Smooth muscle cell of the brain vasculature (primary cell): ENCODE data around the gene C17orf75.

Source experiments
- DNase-seq: peaks from one replicate; pipeline ENCODE4 v3.0.0-alpha.2; 2012; ENCODE audit warnings: low read depth, low spot score

Gene C17orf75

DNA sequence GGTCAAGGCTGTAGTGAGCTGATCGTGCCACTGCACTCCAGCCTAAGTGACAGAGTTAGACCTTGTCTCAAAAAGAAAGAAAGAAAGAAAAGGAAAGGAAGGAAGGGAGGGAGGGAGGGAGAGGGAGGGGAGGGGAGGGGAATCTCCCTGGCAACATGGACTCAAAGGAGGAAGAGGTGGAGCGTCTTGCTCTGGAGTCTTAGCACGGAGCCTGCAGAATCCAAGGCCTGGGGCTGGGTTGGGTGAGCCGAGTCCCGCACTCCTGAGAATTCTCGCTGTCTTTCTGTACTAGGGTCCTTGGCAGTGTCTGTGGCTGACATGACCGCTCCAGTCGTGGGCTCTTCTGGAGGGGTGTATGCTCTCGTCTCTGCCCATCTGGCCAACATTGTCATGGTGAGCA, 36.9 kb downstream of the C17orf75 start:
- no peak for DNase-seq

DNA sequence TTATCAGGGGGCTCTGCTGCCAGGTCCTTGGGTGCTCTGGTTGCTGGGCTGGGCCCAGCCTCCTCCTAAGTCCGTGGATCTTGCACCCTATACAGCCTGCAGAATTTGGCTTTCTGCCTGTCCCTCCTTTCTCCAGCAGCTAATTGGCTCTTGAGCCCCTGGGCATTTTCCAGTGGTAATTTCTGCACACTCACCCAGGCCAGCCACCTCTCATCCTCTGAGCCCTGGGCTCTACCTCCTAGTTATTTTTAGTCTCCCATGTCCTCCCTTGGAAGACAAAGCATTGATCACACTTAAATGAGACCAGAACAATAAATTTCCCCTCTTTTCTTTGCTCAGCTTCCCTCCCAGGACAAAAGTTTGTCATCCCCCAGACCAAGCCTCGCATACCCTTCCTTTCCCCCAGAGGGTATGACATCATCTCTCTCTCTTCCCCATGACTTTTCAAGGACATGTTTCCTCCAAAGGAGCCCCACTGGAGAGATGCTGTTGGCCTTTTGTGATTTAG, 38.1 kb downstream of the C17orf75 start:
- no peak for DNase-seq

DNA sequence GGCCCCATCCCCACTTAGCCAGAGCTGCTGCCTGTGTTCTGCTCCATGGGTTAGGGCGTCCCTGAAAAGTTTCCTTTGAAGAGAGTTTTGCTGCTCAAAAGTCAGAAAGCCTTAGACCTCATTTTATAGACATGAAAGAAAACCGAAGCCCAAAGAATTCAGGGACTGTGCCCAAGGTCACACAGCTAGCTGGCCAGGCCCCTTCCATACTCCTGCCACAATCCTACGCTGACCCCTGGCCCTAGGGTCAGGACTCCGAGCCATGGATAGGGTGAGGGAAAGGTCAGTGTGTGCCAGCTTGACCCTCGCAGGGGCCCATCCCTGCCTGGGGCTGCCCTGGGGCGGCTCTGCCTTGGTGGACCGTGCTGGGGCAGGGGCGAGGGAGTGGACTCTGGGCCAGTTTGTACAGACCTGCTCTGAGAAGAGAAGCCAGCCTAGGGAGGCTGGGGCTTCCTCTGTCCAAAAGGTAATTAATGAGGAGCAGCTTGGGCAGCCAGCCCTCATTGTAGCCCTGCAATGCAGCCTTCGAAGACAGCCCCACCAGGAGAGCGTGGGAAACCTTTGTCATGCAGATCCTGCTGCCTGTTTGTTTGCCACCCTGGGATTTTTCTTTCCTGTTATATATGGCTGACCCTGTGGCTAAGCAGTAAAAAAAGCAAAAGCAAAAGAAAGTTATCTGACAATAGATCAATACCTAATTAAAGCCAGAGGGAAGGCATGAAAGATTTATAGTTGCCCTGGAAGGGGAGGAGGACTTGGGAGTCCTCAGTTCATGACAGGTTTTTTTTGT, 38.9 kb downstream of the C17orf75 start:
- DNase-seq: no peak

DNA sequence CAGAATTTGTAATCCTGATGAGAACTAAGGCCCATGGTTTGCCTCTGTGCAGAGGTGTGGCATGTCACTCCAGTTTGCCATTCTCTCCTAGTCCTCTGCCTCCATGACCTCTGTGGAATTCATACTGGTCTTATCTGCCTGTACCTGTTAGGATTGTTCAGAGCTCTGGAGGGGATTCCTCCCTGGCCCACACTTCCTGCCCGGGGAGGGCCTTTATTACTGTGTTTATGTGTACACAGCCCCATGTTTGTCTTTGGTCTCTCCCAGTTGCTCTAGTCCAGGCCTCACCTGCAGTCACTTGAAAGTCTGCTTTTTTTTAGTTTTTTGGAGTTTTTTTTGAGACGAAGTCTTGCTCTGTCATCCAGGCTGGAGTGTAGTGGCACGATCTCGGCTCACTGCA, 39.9 kb downstream of the C17orf75 start:
- no peak for DNase-seq

DNA sequence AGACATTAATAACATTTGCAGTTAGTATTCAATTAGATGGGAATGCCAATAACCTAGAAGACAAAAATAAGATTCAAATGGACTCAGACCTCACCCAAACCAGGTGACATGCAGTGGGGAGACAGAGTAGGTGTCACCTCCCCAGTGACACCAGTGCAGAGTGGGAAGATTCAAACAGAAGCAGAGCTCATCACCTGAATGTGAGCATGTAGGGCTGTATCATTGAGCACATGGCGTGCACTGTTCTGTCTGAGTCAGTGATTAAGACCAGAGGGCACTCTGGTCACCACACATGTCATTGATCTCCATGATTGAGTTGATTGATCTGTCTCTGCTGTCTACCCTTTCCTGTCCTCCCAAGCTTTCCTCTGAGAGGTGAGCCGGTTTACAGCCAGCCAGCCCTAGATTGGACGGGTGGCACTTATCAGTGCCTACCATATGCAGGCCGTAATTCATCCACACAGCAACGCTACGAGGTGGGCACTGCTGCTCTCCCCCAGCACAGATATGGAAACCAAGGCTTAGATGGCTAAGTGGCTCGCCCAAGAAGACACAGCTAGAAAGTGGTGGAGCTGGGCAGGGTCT, 42.3 kb downstream of the C17orf75 start:
- no peak for DNase-seq

DNA sequence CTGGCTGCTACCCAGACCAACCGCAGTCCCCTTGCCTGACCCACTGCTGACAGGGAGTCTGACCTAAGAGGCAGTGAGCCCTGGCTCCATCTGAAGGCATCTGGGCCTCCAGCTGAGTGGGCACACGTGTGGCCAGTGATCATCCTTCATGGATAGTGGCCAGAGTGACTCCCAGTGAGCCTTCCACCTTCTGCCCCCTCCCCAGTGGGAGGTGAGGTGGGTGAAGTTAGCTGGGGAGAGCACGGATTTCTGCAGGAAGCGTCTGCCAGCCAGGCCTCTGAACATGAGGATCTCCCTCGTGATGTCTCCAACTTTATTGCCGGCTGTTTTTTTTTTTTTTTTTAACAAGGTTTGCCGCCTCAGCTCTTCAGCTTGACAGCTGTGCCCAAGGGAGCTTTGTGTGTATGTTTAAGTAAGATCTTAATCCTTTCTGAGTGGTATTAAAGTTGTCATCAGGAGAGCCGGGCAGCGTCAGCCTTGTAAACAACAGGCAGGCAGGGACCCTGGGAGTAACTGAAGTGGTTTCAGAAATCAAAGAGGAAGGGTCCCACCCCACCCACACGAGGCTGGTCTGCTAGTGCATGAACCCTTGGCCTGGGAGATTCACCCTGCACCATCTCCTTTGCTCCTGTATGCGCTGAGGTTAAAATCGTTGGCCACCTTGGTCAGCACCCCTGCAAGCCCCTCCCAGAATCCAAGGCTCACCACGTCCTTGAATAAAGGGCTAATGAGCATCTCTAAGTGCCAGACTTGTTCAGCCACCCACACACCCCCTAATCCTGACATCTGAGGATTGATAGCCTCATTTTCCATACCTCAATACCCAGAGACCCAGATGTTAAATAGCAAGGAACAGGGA, 43.0 kb downstream of the C17orf75 start:
- DNase-seq: no peak

DNA sequence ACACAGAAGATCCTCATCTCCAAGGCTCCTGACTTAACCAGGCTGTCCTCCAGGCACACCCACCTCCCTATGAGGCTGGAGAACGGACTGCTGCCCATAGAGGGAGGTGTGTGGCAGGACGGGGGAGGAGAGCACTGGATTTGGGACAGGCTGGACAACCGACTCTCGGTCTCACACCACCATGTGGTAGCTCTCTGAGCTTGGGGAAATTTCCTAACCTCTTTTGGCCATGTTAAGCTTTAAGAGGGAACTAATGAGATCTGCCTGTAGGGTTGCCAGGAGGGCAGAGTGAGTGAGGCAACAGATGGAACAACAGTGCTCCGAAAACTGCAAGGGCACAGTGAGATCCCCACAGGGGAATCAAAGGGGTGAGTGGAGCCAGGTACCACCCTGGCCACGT, 43.7 kb downstream of the C17orf75 start:
- no peak for DNase-seq

DNA sequence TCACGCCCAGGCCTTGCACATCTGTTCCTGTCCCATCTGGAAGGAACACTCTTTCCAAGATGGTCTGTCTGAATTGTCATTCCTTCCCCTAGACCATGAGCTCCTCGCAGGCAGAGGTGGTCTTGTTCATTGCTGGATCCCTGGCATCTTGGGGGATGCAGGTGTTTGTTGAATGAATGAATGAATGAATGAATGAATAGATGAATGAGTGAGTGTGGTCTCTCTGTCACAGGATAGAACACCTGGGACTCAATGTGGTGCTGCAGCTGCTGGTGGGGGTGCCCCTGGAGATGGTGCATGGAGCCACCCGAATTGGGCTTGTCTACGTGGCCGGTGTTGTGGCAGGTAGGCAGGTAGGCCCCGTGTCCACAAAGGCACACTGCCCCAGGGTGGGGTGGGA, 44.1 kb downstream of the C17orf75 start:
- no peak for DNase-seq

DNA sequence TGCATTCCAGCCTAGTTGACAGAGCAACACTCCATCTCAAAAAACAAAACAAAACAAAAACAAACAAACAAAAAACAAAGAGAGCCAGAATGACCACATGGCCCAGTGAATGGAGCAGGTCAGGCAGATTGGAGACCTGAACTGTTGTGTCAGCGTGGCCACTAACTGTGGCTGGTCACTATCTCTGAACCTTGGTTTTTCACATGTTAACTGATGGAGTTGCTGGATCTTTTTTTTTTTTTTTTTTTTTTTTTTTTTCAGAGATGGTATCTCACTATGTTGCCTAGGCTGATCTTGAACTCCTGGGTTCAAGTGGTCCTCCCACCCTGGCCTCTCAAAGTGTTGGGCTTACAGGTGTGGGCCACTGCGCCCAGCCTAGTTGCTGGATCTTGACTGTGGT, 44.5 kb downstream of the C17orf75 start:
- DNase-seq: no peak

DNA sequence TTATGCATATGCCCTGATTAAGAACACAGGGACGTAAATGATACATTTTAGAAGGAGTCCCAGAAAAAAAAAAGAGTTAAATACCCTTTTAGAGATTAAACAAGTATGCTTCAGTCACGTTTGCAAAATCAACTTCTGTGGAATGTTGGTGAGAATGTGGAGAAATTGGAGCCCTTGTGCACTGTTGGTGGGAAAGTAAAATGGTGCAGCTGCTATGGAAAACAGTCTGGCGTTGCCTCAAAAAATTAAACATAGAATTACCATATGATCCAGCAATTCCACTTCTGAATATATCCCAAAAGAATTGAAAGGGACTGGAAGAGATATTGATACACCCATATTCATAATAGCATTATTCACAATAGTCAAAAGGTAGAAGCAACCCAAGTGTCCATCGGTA, 49.9 kb downstream of the C17orf75 start:
- no peak for DNase-seq

DNA sequence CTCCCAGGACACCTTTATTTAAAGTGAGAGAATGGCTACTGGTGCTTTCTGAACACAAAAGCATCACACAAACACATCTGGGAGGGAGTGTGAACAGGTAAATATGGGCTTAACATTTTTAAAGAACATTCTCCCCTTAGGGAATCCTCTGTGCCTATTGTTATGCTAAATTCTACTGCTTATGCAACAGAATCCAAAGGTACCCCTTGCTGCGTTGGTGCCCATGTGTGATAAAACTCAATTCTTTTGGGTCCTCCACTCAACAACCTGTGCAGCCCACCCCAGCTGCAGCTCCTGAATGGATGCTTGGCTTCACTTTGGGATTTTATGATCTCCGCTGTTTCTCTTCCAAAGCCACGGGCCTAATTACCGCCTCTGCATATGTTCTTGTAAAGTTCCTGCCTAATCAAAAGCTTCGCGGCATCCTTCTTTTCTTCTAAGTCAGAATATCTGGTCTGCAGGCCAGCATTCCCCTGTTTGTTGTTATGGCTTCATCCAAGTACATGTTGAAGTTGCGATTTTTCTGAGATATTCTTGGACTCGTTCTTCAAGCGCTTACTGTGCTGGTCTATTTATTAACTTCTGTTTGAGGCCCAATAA, 52.4 kb downstream of the C17orf75 start:
- no peak for DNase-seq

DNA sequence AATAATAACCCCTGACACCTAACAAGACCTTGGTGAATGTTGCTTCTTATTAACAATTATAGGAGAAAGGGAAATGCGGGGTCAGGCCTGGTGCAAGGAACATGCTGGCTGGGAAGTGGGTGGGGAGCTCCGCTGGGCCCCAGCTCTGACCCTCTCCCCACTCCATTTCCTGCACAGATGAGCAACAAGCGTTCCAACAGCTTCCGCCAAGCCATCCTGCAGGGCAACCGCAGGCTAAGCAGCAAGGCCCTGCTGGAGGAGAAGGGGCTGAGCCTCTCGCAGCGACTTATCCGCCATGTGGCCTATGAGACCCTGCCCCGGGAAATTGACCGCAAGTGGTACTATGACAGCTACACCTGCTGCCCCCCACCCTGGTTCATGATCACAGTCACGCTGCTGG, 53.4 kb downstream of the C17orf75 start:
- no peak for DNase-seq

DNA sequence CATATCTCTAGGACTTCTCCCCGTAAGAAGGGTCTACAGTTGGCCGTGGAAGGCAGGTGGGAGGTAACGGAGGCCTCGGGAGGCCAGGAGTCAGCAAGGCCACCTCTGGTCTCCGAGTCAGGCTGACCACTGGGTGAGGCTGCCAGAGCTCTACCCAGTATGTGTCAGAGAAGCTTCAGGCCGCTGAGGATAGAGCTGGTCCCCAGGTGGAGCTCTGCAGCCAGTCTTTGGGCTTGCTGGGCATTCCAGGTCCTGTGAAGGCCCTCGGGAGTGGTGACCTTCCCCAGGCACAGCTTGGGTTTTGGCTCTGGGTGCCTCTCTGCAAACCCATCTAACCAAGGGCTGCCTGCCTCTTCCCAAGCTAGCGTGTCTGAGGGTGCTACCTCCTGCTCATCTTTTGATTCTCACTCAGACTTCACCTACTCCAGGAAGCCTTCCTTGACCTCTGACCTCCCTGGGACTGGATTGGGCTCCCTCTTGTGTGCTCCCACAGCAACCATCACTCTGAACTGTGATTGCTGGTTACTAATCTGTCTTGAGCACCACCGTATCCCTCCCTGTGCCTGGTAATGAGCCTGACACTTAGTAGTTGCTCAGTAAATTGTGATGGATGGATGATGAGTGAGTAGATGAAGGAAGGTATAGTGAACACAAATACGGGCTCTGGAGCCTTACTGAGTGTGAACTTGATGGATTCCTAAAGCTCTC, 54.0 kb downstream of the C17orf75 start:
- DNase-seq: no peak

DNA sequence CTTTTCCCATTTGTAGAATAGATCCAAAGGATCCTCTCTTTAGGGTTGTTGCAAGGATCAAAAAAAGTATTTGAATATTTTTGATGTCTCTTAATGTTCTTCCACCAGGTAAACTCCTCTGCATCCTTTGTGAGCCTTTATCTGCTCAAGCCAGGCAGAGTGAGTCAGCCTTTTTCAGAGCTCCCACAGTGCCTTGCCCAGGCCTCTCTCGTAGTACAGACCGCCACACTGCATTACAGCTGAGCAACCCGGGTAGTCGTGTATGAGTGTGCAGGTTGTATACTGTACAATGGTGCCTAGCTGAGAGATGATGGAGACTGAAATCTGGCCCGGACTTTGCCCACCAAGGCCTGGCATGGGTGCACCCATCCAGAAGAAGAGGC, 55.5 kb downstream of the C17orf75 start:
- no peak for DNase-seq

DNA sequence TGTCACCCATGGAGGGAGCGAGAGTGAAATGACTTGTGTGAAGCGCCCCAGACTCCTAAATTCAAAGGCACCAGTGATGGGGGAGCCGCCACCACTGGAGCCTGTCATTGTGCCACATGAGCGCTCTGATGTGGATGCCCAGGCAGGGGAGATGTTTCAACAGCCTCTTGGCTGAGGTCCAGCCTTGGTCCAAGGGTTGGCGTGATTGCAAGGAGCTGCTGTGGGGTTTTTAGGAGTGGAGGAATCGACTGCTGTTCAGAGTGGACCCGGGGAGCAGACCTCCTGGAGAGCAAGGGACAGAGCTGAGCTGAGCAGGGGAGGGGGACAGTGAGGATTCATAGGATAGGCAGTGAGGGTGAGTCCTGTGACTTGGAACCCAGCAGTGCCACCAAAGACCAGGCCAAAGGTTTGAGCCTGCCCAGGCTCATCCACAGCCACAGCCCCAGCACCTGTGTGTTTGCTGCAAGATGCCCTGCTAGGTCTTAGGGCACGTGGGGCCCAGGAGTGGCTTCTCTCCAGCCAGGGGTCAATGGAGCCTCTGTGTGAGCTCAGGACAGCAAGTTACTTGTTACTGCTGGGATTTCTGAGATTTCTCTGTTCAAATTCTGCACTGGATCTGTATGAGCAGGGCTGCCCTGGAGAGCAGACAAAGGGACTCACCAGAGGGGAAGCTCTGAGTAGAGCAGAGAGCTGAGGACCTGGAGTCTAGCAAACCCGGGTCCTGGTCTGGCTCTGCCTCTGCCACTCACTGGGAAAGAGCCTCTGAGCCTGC, 56.0 kb downstream of the C17orf75 start:
- no peak for DNase-seq

DNA sequence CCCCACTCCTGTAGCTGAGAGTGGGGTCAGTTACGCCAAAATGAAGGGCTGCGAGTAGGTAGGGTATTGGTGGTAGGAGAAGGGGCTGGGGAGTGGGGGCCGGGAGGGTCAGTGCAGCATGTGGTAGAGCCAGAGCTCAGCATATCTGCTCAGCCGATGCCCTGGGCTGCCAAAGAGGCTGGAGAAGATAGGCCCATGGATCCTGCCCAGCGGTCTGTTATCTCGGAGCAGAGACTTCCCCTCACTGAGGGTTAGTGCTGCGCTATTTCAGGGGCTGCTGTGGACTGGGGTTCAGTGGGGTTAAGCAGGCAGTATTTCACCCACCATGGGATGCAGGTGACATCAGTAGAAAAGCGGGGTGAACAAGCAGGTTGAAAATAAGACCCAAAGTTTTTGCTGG, 56.7 kb downstream of the C17orf75 start:
- no peak for DNase-seq

DNA sequence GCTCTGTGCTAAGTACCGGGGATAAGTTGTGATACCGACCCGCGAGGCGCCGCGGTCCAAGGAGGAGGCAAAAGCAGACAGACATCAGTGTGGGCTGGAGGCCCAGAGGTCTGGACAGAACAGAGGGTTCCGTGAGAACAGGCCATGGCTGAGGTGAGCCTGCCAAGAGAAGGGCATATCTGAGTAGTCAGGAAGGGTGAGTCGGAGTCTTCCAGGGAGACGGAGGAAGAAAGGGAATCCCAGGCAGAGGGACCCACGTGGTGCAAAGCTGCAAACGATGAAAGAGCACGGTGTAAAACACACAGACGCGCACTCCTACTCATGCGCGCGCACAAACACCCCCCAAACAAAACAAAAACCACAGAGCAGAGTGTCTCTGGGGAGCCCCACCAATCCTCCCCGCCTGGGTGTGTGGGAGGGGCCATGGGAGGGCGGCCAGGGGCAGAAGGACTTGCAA, 58.2 kb downstream of the C17orf75 start:
- DNase-seq: no peak

DNA sequence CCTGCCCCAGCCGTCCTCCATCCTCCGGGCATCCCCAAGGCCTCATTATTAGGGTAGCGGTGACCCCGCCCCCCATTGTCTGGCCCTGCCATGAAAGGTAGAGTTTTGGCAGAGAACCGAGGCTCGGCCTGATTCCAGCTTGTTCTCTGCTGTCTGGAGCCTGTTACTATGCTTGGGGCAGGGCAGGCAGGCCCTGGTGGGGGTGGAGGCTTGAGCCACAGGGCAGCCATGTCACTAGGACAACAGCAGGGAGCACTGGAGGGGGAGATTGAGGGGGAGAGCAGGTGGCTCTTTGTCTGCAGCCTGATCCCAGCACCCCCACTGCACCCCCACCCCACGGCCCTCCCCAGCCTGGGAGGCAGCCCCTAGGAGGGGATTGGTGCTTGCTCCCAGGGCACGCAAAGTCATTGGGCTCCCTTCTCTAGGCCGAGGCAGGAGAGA, 60.9 kb downstream of the C17orf75 start:
- no peak for DNase-seq

DNA sequence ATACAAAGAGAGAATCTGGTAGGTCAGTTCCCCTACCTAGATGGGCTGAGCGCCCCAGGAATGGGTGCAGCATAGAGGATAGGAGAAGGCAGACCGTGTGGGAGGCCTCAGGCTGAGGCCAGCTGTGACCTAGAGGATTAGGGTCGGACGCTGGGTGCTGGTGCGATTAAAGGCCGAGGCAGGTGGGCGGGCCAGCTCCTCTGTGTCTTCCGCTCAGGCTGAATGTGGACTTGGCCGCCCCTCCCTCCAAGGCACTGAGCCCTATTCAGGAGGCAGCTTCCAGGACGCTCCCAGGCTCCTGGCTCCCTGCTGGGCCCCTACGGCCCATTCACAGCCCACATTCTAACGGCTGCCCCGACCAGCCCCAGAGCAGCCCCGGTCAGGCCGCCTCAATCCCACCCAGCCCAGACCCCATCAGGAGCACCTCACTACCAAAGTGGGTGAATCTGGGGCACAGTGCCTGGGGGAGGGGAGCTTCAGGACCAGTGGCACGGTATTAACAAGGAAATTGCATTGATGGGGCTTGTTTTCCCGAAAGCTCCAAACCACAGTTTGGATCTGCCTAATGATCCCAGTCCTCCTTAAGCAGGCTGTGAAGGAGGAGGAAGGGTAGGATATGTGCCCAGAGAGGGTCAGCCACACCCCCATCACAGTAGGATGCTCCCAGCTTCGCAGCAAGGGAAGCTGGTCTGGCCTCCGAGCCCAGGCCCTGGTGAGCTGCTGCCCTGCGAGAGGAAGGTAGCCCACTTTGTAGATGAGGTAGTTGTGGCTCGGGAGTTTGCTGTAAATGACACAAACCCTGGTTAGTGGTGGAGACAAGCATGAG, 61.9 kb downstream of the C17orf75 start:
- DNase-seq: no peak

DNA sequence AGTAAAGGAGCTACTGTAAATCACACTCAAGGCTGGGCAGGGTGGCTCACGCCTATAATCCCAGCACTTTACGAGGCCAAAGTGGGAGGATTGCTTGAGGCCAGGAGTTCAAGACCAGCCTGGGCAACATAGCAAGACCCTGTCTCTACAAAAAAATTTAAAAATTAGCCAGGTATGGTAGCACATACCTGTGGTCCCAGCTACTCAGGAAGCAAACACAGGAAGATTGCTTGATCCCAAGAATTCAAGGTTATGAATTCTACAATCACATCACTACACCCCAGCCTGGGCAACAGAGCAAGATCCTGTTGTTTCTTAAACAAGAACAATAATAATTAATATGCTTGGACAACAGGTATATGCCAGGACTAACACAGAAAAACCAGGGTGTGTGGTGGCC, 63.2 kb downstream of the C17orf75 start:
- DNase-seq: no peak
